ENCODE measurements around the gene VAMP8.
A peak's percentile ranks its signal among the peaks of the same experiment; 100 is the strongest.

The VAMP8 gene

GRCh38 chr2:85584857-85585780 is 7.7 kb downstream of the VAMP8 start:
- H3K27ac ChIP-seq, result no peak overlapping the region

GRCh38 chr2:85585781-85586105 is 8.4 kb downstream of the VAMP8 start:
- no peak for TF ChIP-seq CTCF (conservative IDR thresholded peaks at IDR 0.05)
- no peak overlapping the region for H3K27ac ChIP-seq

More at GRCh38 chr2:85584857-85585780, 7.7 kb downstream of the VAMP8 start:
- TF ChIP-seq CTCF (conservative IDR thresholded peaks at IDR 0.05), result no peak

- TF ChIP-seq CTCF (conservative IDR thresholded peaks at IDR 0.05), result no peak
- no peak overlapping the region for H3K27ac ChIP-seq
Measured at GRCh38 chr2:85588236-85588635, 10.8 kb downstream of the VAMP8 start.

GRCh38 chr2:85588645-85589044 is 11.3 kb downstream of the VAMP8 start:
- TF ChIP-seq CTCF (conservative IDR thresholded peaks at IDR 0.05), result no peak
- no peak overlapping the region for H3K27ac ChIP-seq

DNA sequence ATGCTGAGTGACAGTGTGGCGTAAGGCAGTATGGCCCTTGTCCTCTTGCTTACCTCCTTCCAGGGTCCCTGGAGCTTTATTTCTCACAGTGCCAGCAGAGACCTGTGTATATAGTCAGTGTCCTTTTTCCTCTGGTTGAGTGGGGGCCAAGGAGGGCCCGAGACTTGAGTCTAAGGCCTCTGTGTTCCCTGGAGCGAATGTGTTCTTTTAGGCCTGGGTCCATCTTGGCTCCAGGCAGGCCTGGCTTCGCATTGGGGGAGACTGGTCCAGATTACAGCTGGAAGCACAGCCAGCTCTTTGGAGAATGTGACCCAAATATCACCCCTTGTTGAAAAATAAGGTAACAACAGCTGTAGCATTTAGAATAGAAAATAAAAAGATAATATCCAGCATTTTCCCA is 11.8 kb downstream of the VAMP8 start:
- no peak for TF ChIP-seq CTCF (conservative IDR thresholded peaks at IDR 0.05)
- H3K27ac ChIP-seq, result no peak overlapping the region

DNA sequence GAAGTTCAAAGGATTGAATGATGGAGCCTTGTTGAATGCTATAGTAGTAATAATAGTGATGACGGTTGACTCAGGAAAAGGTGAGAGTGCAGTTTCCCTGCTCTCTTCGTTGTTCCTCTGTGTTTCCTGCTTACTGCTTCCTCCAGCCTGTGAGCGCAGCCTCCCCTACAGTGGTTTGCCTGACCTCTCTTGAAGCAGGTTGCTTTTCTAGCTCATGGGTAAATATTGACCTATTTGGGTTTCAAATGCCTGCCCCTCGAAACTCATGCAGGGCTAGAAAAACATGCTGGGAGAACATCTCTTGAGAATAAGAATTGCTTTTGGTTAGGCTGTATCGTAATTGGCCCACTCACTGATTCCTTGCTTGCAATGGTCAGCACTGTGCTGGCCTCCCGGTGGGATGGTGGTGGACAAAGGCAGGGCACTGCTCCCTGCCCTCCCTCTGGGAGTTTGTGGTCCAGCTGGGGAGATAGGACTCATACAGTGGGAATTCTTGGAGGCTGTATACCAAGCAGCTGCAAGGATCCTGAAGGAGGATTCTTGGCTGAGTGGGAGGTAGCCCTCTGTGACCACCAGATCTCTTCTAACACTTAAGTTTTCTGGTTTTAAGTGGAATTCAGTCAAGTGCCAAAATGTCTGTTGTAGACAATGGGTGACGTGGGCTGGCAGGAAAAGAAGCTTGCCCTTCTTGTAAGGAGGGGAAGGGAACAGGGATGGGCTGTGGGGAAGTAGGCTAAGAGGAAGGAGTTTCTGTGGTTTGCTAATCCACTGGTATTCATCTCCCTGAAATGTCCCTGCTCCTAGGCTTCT is 12.8 kb downstream of the VAMP8 start:
- TF ChIP-seq CTCF (conservative IDR thresholded peaks at IDR 0.05), result no peak
- H3K27ac ChIP-seq, result 0 out of 2 replicates have a peak overlapping the region, but pooled peaks have one; percentile 2

DNA sequence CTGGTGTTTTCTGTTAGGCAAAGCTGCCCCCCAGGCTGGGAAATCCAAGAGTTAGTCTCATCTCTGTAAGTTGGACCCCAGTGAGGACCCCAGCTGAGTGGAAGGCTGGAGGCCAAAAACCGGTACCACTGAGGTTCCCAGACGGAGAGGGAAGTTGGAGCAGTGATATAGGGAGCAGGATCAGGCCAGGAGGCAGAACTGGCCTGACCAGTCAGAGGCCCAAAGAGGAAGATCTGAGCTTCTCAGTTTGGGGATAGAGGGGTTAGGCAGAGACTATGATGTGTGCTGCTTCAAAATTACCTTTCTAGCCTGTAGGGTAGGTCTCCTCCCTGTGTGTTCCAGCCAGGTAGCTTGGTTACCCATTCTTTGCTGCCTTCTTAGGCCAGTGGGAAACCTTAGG is 13.6 kb downstream of the VAMP8 start:
- no peak for TF ChIP-seq CTCF (conservative IDR thresholded peaks at IDR 0.05)
- H3K27ac ChIP-seq, result no peak overlapping the region

Measured in VCaP (cell line).